ENCODE data around the gene ANKMY1.

ANKMY1 gene

GRCh38 chr2:240589375-240589774 is 31.6 kb upstream of the ANKMY1 start:
- no peak for TF ChIP-seq CTCF (conservative IDR thresholded peaks at IDR 0.05; ENCODE audit: low read length)
- no peak for DNase-seq (ENCODE audit: low read depth)
- no peak overlapping the region for H3K4me3 ChIP-seq (ENCODE audit: low read length)

- TF ChIP-seq CTCF (conservative IDR thresholded peaks at IDR 0.05; ENCODE audit: low read length), result no peak
- no peak for DNase-seq (ENCODE audit: low read depth)
- H3K4me3 ChIP-seq (ENCODE audit: low read length), result no peak overlapping the region
These were observed 30.9 kb upstream of the ANKMY1 start for GRCh38 chr2:240588669-240589068.

- TF ChIP-seq CTCF (conservative IDR thresholded peaks at IDR 0.05; ENCODE audit: low read length), result no peak
- H3K4me3 ChIP-seq (ENCODE audit: low read length), result peak overlapping the region; percentile 98
- no peak for DNase-seq (ENCODE audit: low read depth)
These were observed 30.3 kb upstream of the ANKMY1 start for GRCh38 chr2:240588006-240588655.

GRCh38 chr2:240586919-240587800 is 29.4 kb upstream of the ANKMY1 start:
- H3K4me3 ChIP-seq (ENCODE audit: low read length), result peak overlapping the region; percentile 98
- DNase-seq (ENCODE audit: low read depth), result no peak
- no peak for TF ChIP-seq CTCF (conservative IDR thresholded peaks at IDR 0.05; ENCODE audit: low read length)

- DNase-seq (ENCODE audit: low read depth), result peak; percentile 91
- H3K4me3 ChIP-seq (ENCODE audit: low read length), result peak within 1 kb of the TSS; percentile 98
- no peak for TF ChIP-seq CTCF (conservative IDR thresholded peaks at IDR 0.05; ENCODE audit: low read length)
These were observed 28.6 kb upstream of the ANKMY1 start, which contains the start of gene CAPN10 for GRCh38 chr2:240586198-240586918. CAPN10 (plus strand) TSS chr2:240586734; CDS start chr2:240586912, 178 bp downstream.

GRCh38 chr2:240585681-240586197 is 28.0 kb upstream of the ANKMY1 start:
- DNase-seq (ENCODE audit: low read depth), result no peak
- TF ChIP-seq CTCF (conservative IDR thresholded peaks at IDR 0.05; ENCODE audit: low read length), result no peak
- H3K4me3 ChIP-seq (ENCODE audit: low read length), result peak overlapping the region; percentile 98
